ENCODE data around the gene ATP8A2. TPM values are rescaled to one million over a fixed set of nuclear protein-coding genes. Genes with fewer than 3 reads are reported as not detected.

The ATP8A2 gene
- total and polyA plus RNA-seq, 2 of the 4 experiments (the other 2 are of a cell fraction) = 0.02 to 0.18 TPM

DNA sequence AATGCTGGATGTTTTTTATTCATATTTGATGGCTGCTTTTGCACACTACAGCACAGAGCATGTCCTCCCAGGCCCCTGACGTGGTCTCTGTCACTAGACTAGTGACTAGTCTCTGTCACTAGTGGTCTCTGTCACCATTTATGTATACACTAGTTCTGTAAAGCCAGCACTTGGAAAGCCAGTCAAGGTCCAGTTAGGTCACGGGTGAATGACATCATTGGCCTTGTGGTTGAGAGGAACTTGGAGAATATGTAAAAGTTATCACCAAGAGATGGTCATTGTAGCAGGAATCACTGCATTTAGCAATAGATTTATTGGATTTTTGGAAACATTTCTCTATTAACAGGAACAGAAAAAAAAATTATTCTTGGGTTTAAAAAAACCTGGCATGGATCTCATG lies 607.2 kb downstream of the ATP8A2 start:
- no peak overlapping the region for H3K23ac ChIP-seq (ENCODE audit: low read depth, low read length)
- H3K56ac ChIP-seq (ENCODE audit: extremely low read depth, insufficient read depth, low read length) = no peak overlapping the region
- H3K27me3 ChIP-seq (ENCODE audit: control insufficient read depth, insufficient read depth, low read length) = no peaks in the 10 kb centered on the region
- H4K8ac ChIP-seq (ENCODE audit: low read depth in 2 of 2, low read length in 2 of 2) = no peak overlapping the region
- H3K27ac ChIP-seq (ENCODE audit: insufficient read depth, low read length) = no peak overlapping the region
- dilution Hi-C loops (cut with HindIII; ENCODE audit: low sequenced_read_pairs, unreplicated experiment) (no loop called here), in situ Hi-C loops (cut with MboI; ENCODE audit: low sequenced_read_pairs) (no loop called here), intact Hi-C loops (cut with micrococcal nuclease) (no loop called here)
- no peak overlapping the region for H3K9ac ChIP-seq (ENCODE audit: low read depth, low read length)
- H3K18ac ChIP-seq (ENCODE audit: low read depth, low read length) = no peak overlapping the region
- no peak overlapping the region for H2AK9ac ChIP-seq (replicated peaks; ENCODE audit: low read depth, low read length, poor library complexity)
- ATAC-seq (ENCODE audit: low read depth) (no peak), DNase-seq (no peak)
- no peaks in the 10 kb centered on the region for H3K79me1 ChIP-seq (ENCODE audit: low read depth in 1 of 2, low read length in 2 of 2)
- CTCF ChIA-PET = no interaction called here
- H4K5ac ChIP-seq (ENCODE audit: low read depth, low read length) = no peak overlapping the region
- BruUV-seq (replicated peaks) = no TSS peak
- no peak overlapping the region for H3K14ac ChIP-seq (replicated peaks; ENCODE audit: low read depth, low read length)
- H3K9me1 ChIP-seq (ENCODE audit: insufficient read depth, low read length) = no peaks in the 10 kb centered on the region
- H3K4ac ChIP-seq (ENCODE audit: low read depth, low read length) = no peak overlapping the region
- POLR2A ChIA-PET (ENCODE audit: unreplicated experiment) = no interaction called here
- H4K91ac ChIP-seq (ENCODE audit: insufficient read depth, low read depth, low read length) = no peak overlapping the region
- no peak overlapping the region for H2AK5ac ChIP-seq (ENCODE audit: low read depth, low read length)
- H2BK20ac ChIP-seq (ENCODE audit: low read depth, low read length) = no peak overlapping the region
- H3K4me2 ChIP-seq (ENCODE audit: low read depth, low read length) = no peak overlapping the region
- no peaks in the 10 kb centered on the region for H3K4me1 ChIP-seq (ENCODE audit: control insufficient read depth, insufficient read depth, low read length)
- H2BK120ac ChIP-seq (ENCODE audit: low read depth, low read length) = no peak overlapping the region
- no CpG with 5 or more reads among the region's 2 CpGs for WGBS, 2 experiments (ENCODE audit: extremely low coverage in 2 of 2, insufficient read length in 1 of 2)
- no peak overlapping the region for H3K4me3 ChIP-seq (ENCODE audit: insufficient read depth, low read depth, low read length)
- no peak overlapping the region for H2BK15ac ChIP-seq (ENCODE audit: low read depth, low read length)
- H2BK5ac ChIP-seq (ENCODE audit: low read depth, low read length, poor library complexity, severe bottlenecking) = no peak overlapping the region
- TF ChIP-seq RFX5 (IDR thresholded peaks at IDR 0.05; ENCODE audit: low read depth, low read length) (no peak), CHD1 (IDR thresholded peaks at IDR 0.05; ENCODE audit: low read depth, low read length) (no peak), MXI1 (IDR thresholded peaks at IDR 0.05; ENCODE audit: borderline replicate concordance, low read depth, low read length) (no peak), CEBPB (IDR thresholded peaks at IDR 0.05; ENCODE audit: low read depth, low read length) (no peak)
- no peaks in the 10 kb centered on the region for H4K20me1 ChIP-seq (ENCODE audit: insufficient read depth, low read length)
- no peak overlapping the region for H2AFZ ChIP-seq (replicated peaks; ENCODE audit: low read length, poor library complexity)
- no peaks in the 10 kb centered on the region for H3K9me3 ChIP-seq (ENCODE audit: control insufficient read depth, insufficient read depth, low read length)
- no peaks in the 10 kb centered on the region for H3K36me3 ChIP-seq (ENCODE audit: control insufficient read depth, insufficient read depth, low read length)
